GM12892 (cell line): Measurements from ENCODE around the gene TSPAN14.
"Not testable (repeated sequence)": the region's sequence is repeated elsewhere in the genome, so short reads cannot be mapped to it uniquely, and the experiment has no call there.

Experiments used
- DNase-seq: peaks from one replicate; pipeline ENCODE4 v3.0.0; 2011; ENCODE audit not compliant: insufficient read length
- FAIRE-seq: peaks from 2 replicates; lab custom pipeline; 2011; peaks lifted over from hg19 to GRCh38; lab: Jason Lieb, UNC
- POLR2A ChIP-seq: IDR thresholded peaks from 2 replicates; pipeline ENCODE4 v1.6.1; 2011; ENCODE audit warnings: low read depth, low read length, control low read depth
- POLR2AphosphoS5 ChIP-seq: IDR thresholded peaks from 2 replicates; pipeline ENCODE4 v1.6.1; 2011; ENCODE audit warnings: low read depth, low read length, control low read depth
- TAF1 ChIP-seq: IDR thresholded peaks from 2 replicates; pipeline ENCODE4 v1.6.1; 2011; ENCODE audit warnings: low read depth, mild to moderate bottlenecking, control low read depth, low read length, borderline replicate concordance

The TSPAN14 gene

GRCh38 chr10:80412486-80412885, 41.6 kb upstream of the TSPAN14 start:
- DNase-seq (no peak), FAIRE-seq (no peak)
- TF ChIP-seq POLR2AphosphoS5, result no peak
- no peak for TF ChIP-seq POLR2A
- no peak for TF ChIP-seq TAF1

- DNase-seq (no peak), FAIRE-seq (no peak)
- TF ChIP-seq TAF1, result no peak
- no peak for TF ChIP-seq POLR2AphosphoS5
- no peak for TF ChIP-seq POLR2A
Measured at GRCh38 chr10:80413271-80413996, 40.7 kb upstream of the TSPAN14 start.

GRCh38 chr10:80414142-80414895, 39.8 kb upstream of the TSPAN14 start:
- DNase-seq, result no peak
- no peak for TF ChIP-seq TAF1
- TF ChIP-seq POLR2A, result no peak
- TF ChIP-seq POLR2AphosphoS5, result no peak
- no peak for FAIRE-seq

GRCh38 chr10:80415734-80416478, 38.2 kb upstream of the TSPAN14 start:
- TF ChIP-seq POLR2AphosphoS5, result no peak
- no peak for TF ChIP-seq TAF1
- no peak for TF ChIP-seq POLR2A
- no peak for FAIRE-seq
- no peak for DNase-seq

GRCh38 chr10:80416479-80417098, 37.5 kb upstream of the TSPAN14 start:
- FAIRE-seq (no peak), DNase-seq (no peak)
- TF ChIP-seq POLR2A (no peak), TAF1 (no peak), POLR2AphosphoS5 (no peak)

GRCh38 chr10:80417256-80417655, 36.9 kb upstream of the TSPAN14 start:
- FAIRE-seq, DNase-seq: not testable (repeated sequence)

GRCh38 chr10:80421050-80421706, 32.9 kb upstream of the TSPAN14 start:
- FAIRE-seq (no peak), DNase-seq (no peak)
- TF ChIP-seq TAF1, result no peak
- TF ChIP-seq POLR2A, result no peak
- no peak for TF ChIP-seq POLR2AphosphoS5

GRCh38 chr10:80421707-80422536, 32.2 kb upstream of the TSPAN14 start:
- DNase-seq (no peak), FAIRE-seq (peak; percentile 44)
- TF ChIP-seq POLR2A, result no peak
- TF ChIP-seq POLR2AphosphoS5, result no peak
- TF ChIP-seq TAF1, result no peak

- DNase-seq (no peak), FAIRE-seq (no peak)
- TF ChIP-seq POLR2A (no peak), POLR2AphosphoS5 (no peak), TAF1 (no peak)
Measured at GRCh38 chr10:80425901-80426300, 28.2 kb upstream of the TSPAN14 start.

GRCh38 chr10:80427541-80427940, 26.6 kb upstream of the TSPAN14 start:
- DNase-seq (no peak), FAIRE-seq (no peak)
- no peak for TF ChIP-seq TAF1
- no peak for TF ChIP-seq POLR2AphosphoS5
- no peak for TF ChIP-seq POLR2A

- FAIRE-seq (no peak), DNase-seq (no peak)
- no peak for TF ChIP-seq POLR2AphosphoS5
- no peak for TF ChIP-seq POLR2A
- no peak for TF ChIP-seq TAF1
Measured at GRCh38 chr10:80429521-80429973, 24.6 kb upstream of the TSPAN14 start.
